ENCODE results near the gene MAGEE2.
"Not testable (repeated sequence)": the region's sequence is repeated elsewhere in the genome, so short reads cannot be mapped to it uniquely, and the experiment has no call there.

MAGEE2 gene

GRCh38 chrX:75784680-75785491 is at the start of gene MAGEE2:
Gene MAGEE2, minus strand, starts transcription at chrX:75785254. Its CDS starts 203 bp downstream, at chrX:75785051.
- no peak for DNase-seq

- DNase-seq = no peak
Observed at GRCh38 chrX:75786290-75786689, 1.2 kb upstream of the MAGEE2 start.

- DNase-seq = no peak
Observed at GRCh38 chrX:75781611-75782010, 3.4 kb downstream of the MAGEE2 start.

GRCh38 chrX:75768063-75768462 is 17.0 kb downstream of the MAGEE2 start:
- DNase-seq = not testable (repeated sequence)

GRCh38 chrX:75748431-75748830 is 36.6 kb downstream of the MAGEE2 start:
- DNase-seq = no peak

GRCh38 chrX:75746891-75747639 is 38.0 kb downstream of the MAGEE2 start:
- DNase-seq = no peak

Data from AML-193 (cell line).